ENCODE measurements around the gene HGFAC.

HGFAC gene

GRCh38 chr4:3411676-3412075 lies 30.1 kb upstream of the HGFAC start:
- DNase-seq, result no peak

GRCh38 chr4:3412257-3413020 lies 29.3 kb upstream of the HGFAC start:
- DNase-seq, result no peak

GRCh38 chr4:3413217-3413671 lies 28.5 kb upstream of the HGFAC start:
- no peak for DNase-seq

GRCh38 chr4:3413675-3414420 lies 27.9 kb upstream of the HGFAC start:
- DNase-seq, result no peak

- DNase-seq, result no peak
Measured at GRCh38 chr4:3414421-3415279, 27.1 kb upstream of the HGFAC start.

GRCh38 chr4:3415471-3416141 lies 26.2 kb upstream of the HGFAC start:
- DNase-seq, result no peak

- DNase-seq, result no peak
Measured at GRCh38 chr4:3416270-3416669, 25.5 kb upstream of the HGFAC start.

GRCh38 chr4:3416821-3417221 lies 24.9 kb upstream of the HGFAC start:
- no peak for DNase-seq

GRCh38 chr4:3417448-3417847 lies 24.3 kb upstream of the HGFAC start:
- no peak for DNase-seq

- no peak for DNase-seq
Measured at GRCh38 chr4:3418029-3418762, 23.6 kb upstream of the HGFAC start.

GRCh38 chr4:3419836-3420605 lies 21.7 kb upstream of the HGFAC start:
- no peak for DNase-seq

GRCh38 chr4:3420606-3420955 lies 21.2 kb upstream of the HGFAC start:
- DNase-seq, result no peak

- DNase-seq, result no peak
Measured at GRCh38 chr4:3420956-3421355, 20.8 kb upstream of the HGFAC start.

- DNase-seq, result no peak
Measured at GRCh38 chr4:3421470-3421869, 20.3 kb upstream of the HGFAC start.

- DNase-seq, result no peak
Measured at GRCh38 chr4:3422241-3422801, 19.4 kb upstream of the HGFAC start.

- no peak for DNase-seq
Measured at GRCh38 chr4:3422808-3423297, 18.9 kb upstream of the HGFAC start.

- no peak for DNase-seq
Measured at GRCh38 chr4:3423406-3423805, 18.4 kb upstream of the HGFAC start.

- no peak for DNase-seq
Measured at GRCh38 chr4:3423952-3424351, 17.8 kb upstream of the HGFAC start.

GRCh38 chr4:3424522-3425095 lies 17.2 kb upstream of the HGFAC start:
- no peak for DNase-seq

GRCh38 chr4:3426465-3427133 lies 15.2 kb upstream of the HGFAC start:
- DNase-seq, result no peak
